Measurements from ENCODE around the gene AGR3.

DNA sequence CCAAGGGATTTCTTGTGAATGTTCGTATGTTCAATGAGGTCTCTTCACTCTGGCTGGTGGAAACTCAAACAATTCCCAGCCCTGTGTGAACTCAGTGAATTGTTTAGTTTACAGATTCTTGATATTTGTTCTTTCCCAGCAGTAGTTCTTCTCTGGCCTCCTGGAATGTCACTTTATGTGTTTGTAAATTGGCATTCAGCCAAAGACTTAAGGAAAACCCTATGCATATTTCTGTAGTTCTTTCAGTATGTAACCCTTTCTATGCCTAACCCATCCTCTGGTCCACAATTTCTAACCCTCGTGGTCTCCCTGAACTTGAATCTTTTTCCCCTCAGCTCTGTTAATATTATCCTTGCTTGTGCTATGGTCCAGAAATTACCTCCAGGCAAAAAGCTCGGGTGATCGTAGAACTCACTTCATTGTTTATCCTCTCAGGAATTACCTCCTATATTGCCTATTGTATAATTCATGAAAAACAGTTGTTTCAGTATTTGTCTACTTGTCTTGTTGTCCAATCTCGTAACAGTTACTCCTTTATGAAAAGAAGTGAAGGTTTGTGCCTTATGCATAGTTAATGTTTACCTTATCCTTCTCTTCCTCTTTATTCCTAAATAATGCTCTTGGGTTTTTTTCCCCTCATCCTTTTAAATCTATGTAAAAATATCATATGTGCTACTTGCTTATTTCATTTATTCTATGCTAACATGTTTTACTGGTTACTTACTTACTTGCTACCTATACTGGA, 23.7 kb upstream of the AGR3 start:
- TF ChIP-seq EZH2 (IDR thresholded peaks at IDR 0.05; ENCODE audit: insufficient read depth, poor library complexity, severe bottlenecking) (no peak), EZH2phosphoT487 (IDR thresholded peaks at IDR 0.05; ENCODE audit: insufficient read depth, low read depth) (no peak)
